Measurements from ENCODE around the gene MACO1. TPM values are rescaled to one million over a fixed set of nuclear protein-coding genes. Genes with fewer than 3 reads are reported as not detected.

MACO1 gene
- total and polyA plus RNA-seq, 2 donors from 2014 or later: 12.1 to 19.3 TPM

DNA sequence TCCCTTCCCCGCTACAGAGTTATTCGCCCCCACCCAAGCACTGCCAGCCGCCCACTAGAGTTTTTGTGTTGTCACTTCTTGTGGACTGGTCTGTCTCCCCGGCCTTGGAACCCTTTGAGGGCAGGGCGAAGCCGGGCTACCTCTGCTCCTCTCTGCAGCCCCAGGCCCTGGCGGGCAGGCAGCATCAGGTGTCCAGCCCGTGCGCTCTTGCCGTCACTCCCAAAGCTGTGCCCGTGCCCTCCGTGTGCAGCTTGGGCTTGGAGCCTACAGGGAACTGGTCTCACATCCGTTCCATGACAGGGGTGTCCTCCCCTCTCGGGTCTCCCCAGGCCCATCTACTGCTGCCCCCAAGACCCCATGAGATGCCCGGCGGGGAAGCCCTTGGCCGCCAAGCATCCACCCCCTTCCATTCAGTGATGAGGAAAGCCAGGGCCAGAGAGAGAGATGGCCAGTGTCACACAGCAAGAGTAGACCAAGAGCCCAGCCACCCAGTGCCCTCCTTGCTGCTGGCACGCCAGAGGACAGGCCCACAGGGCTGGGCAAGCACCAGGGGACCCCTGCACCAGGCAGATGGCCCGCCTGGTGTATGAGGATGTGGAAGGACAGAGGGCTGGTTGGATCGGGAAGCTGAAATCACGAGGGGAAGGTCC lies 97.4 kb downstream of the MACO1 start:
- intact Hi-C loops (cut with DNase I): no loop called here
- no peak overlapping the region for H3K27ac ChIP-seq (ENCODE audit: low read depth in 2 of 2, low read length in 2 of 2)
- no peak for DNase-seq

DNA sequence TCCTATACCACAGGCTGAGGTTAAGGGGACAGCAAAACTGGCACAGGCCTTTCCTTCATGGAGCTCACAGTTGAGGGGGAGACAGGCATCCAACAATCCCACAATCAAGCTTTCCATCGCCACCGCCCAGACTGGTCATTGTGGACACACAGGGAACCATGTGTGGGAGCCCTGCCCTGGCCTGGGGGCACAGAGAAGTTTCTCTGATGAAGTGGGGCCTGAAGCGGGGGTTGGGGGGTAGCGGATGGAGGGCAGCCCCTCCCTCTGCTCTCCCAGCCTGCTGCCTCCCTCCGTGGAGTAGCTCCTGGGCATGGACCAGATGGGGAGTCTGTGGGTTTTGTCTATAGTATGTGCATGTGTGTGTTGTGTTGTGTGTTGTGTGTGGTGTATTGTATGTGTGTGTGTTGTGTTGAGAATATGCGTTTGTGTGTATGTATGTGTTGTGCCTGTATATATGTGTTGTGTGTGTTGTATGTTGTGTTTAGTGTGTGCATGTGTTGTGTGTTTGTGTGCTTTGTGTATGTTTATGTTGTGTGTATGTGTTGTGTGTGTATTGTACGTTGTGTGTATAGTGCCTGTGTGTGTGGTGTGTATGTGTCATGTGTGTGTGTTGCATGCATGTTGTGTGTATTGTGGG lies 98.3 kb downstream of the MACO1 start:
- intact Hi-C loops (cut with DNase I): no loop called here
- no peak for FAIRE-seq

More for the DNA sequence above, 97.4 kb downstream of the MACO1 start:
- Histone ChIP-seq H3K4me1 (ENCODE audit: control insufficient read depth in 2 of 3, insufficient read depth in 2 of 3, low read depth in 1 of 3, low read length in 3 of 3) (no peaks in the 10 kb centered on the region), H3K27me3 (ENCODE audit: control insufficient read depth, insufficient read depth, low read length) (no peaks in the 10 kb centered on the region), H3K9me3 (ENCODE audit: control insufficient read depth in 2 of 3, insufficient read depth in 1 of 3, low read length in 3 of 3) (peaks cover 0 to 9% (median 0%) of the 10 kb centered on the region in 3 donors), H3K9ac (ENCODE audit: low read length in 3 of 3) (no peak overlapping the region), H3K36me3 (ENCODE audit: control insufficient read depth in 2 of 3, insufficient read depth in 3 of 3, low read length in 3 of 3) (no peaks in the 10 kb centered on the region), H3K4me3 (ENCODE audit: low read length in 3 of 3) (no peak overlapping the region)
- TF ChIP-seq, protein P1, sequence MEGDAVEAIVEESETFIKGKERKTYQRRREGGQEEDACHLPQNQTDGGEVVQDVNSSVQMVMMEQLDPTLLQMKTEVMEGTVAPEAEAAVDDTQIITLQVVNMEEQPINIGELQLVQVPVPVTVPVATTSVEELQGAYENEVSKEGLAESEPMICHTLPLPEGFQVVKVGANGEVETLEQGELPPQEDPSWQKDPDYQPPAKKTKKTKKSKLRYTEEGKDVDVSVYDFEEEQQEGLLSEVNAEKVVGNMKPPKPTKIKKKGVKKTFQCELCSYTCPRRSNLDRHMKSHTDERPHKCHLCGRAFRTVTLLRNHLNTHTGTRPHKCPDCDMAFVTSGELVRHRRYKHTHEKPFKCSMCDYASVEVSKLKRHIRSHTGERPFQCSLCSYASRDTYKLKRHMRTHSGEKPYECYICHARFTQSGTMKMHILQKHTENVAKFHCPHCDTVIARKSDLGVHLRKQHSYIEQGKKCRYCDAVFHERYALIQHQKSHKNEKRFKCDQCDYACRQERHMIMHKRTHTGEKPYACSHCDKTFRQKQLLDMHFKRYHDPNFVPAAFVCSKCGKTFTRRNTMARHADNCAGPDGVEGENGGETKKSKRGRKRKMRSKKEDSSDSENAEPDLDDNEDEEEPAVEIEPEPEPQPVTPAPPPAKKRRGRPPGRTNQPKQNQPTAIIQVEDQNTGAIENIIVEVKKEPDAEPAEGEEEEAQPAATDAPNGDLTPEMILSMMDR (IDR thresholded peaks at IDR 0.05; ENCODE audit: borderline replicate concordance, extremely low read depth, insufficient read depth): no peak
- no peak for FAIRE-seq

DNA sequence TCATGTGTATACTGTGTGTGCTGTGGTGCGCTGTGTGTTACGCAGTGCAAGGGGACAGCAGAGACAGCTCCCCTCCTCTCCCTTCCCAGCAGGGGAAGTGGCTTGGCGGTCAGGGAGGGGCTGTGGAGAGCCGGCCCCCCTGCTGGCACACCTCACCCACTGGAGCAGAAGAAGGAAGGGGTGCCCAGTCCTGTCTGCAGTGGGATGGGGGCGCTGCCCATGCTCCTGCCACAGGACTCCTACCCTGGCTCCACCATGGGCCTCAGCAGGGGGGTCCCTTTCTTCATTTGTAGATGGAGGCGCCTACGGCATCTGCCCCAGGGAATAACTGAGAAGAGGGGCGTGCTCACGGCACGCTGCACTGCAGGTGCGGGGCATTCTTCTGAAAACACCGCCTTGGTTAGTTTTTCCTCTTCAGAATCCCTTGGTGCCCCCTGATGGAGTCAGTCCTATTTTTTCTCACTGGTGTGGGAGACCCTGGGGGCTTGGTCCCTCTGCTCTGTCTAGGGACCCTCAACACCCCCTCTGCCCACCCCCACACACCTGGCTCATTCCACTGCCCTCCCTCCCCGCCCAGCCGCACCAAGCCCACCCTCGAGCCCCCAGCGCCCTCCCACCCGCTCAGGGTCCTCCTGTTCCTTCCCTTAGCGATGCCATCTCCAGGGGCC lies 99.0 kb downstream of the MACO1 start:
- no peak for DNase-seq
- H3K27ac ChIP-seq (ENCODE audit: low read depth in 2 of 2, low read length in 2 of 2): no peak overlapping the region
- H3K27me3 ChIP-seq (ENCODE audit: control insufficient read depth, insufficient read depth, low read length): no peaks in the 10 kb centered on the region
- H3K4me3 ChIP-seq (ENCODE audit: low read length in 3 of 3): no peak overlapping the region
- FAIRE-seq: no peak
- H3K4me1 ChIP-seq (ENCODE audit: control insufficient read depth in 2 of 3, insufficient read depth in 2 of 3, low read depth in 1 of 3, low read length in 3 of 3): no peaks in the 10 kb centered on the region
- H3K9me3 ChIP-seq (ENCODE audit: control insufficient read depth in 2 of 3, insufficient read depth in 1 of 3, low read length in 3 of 3): peaks cover 0 to 9% (median 0%) of the 10 kb centered on the region in 3 donors
- H3K36me3 ChIP-seq (ENCODE audit: control insufficient read depth in 2 of 3, insufficient read depth in 3 of 3, low read length in 3 of 3): no peaks in the 10 kb centered on the region
- intact Hi-C loops (cut with DNase I): no loop called here
- TF ChIP-seq, protein P1 (IDR thresholded peaks at IDR 0.05; ENCODE audit: borderline replicate concordance, extremely low read depth, insufficient read depth): no peak
- no peak overlapping the region for H3K9ac ChIP-seq (ENCODE audit: low read length in 3 of 3)

More for the DNA sequence above, 98.3 kb downstream of the MACO1 start:
- TF ChIP-seq, protein P1 (IDR thresholded peaks at IDR 0.05; ENCODE audit: borderline replicate concordance, extremely low read depth, insufficient read depth): no peak
- H3K36me3 ChIP-seq (ENCODE audit: control insufficient read depth in 2 of 3, insufficient read depth in 3 of 3, low read length in 3 of 3): no peaks in the 10 kb centered on the region
- peaks cover 0 to 9% (median 0%) of the 10 kb centered on the region in 3 donors for H3K9me3 ChIP-seq (ENCODE audit: control insufficient read depth in 2 of 3, insufficient read depth in 1 of 3, low read length in 3 of 3)
- no peak for DNase-seq
- no peak overlapping the region for H3K27ac ChIP-seq (ENCODE audit: low read depth in 2 of 2, low read length in 2 of 2)
- H3K4me1 ChIP-seq (ENCODE audit: control insufficient read depth in 2 of 3, insufficient read depth in 2 of 3, low read depth in 1 of 3, low read length in 3 of 3): no peaks in the 10 kb centered on the region
- H3K9ac ChIP-seq (ENCODE audit: low read length in 3 of 3): no peak overlapping the region
- H3K4me3 ChIP-seq (ENCODE audit: low read length in 3 of 3): no peak overlapping the region
- H3K27me3 ChIP-seq (ENCODE audit: control insufficient read depth, insufficient read depth, low read length): no peaks in the 10 kb centered on the region
